NCI-H146 treated with DMSO at 0.1 percent for 48 hours (cell line): ENCODE results near the gene TMEM161B.
"Not testable (repeated sequence)": the region's sequence is repeated elsewhere in the genome, so short reads cannot be mapped to it uniquely, and the experiment has no call there.

Source experiments
- DNase-seq: peaks from one replicate; lab custom pipeline; 2025; ENCODE audit not compliant: unreplicated experiment; lab: John Stamatoyannopoulos, UW

TMEM161B gene

GRCh38 chr5:88250010-88250409 lies 18.6 kb downstream of the TMEM161B start:
- no peak for DNase-seq

GRCh38 chr5:88248743-88249540 lies 19.7 kb downstream of the TMEM161B start:
- DNase-seq = no peak

DNA sequence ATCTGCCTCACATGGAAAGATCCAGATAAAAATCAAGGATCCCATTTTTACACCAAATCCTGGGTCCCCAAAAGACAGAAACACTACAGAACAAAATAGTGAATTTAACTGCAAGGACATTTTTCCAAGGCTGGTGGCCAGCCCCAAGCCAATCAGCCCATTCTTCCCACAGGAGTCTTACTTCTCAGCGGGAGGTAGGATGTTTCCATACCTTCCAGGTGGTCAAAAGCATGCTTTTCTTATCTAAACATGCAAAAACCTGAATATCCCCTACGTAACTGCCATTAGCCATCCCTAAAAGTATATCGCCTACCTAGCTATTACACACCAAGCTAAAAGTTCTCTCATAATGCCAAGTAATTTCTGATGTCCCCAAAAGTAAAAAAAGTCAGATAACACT lies 20.6 kb downstream of the TMEM161B start:
- no peak for DNase-seq

DNA sequence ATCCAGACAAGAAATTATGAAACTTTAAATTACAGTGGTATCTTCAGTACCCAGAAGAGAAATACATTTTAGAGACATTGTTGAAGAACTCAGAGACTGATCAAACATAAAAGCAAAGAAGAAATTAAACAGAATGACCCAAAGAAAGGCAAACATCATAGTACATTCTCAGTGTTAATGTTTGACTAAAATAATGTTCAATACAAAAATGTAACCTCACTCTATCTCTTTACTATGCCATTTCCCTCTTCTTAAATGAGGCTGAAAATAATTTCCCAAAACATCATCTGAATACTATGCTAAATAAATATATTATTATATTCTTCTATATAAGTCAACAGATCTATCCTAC lies 22.8 kb downstream of the TMEM161B start:
- no peak for DNase-seq

DNA sequence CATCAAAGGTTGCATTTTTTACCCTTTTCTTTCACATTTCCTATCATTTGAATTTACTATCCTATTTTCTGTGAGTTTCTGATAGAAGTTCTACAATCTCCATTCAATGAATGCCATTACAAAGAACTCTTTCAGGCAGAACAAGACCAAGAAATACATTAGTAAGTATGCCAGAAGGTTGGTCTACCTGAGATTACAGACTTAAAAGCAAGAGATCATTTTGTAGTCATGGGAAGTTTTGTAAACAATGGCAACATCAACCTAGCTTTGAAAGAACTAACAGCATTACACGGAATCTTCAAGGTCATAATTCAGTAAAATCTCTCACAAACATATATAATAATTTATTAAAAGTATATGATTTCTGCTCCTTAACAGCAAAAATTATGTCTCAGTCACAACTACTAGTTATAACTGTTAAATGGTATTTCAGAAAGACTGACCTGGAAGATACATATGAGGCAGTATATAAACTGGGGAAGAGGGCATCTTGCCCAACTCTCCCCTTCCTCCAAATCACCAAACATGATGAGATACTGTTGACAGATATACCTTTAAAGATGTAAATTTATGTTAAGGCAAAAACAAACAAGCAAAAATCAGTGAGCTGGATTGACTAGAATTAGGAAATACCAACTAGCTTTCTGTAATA lies 23.3 kb downstream of the TMEM161B start:
- no peak for DNase-seq

DNA sequence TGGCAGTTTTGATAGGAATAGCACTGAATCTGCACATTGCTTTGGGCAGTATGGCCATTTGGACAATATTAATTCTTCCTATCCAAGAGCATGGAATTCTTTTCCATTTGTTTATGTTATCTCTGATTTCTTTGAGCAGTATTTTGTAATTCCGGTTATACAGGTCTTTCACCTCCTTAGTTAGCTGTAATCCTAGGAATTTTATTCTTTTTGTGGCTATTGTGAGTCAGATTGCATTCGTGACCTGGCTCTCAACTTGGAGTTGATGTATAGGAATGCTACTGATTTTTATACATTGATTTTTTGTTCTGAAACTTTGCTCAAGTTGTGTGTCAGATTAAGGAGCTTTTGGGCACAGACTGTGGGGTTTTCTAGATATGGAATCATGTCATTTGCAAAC lies 24.0 kb downstream of the TMEM161B start:
- no peak for DNase-seq

DNA sequence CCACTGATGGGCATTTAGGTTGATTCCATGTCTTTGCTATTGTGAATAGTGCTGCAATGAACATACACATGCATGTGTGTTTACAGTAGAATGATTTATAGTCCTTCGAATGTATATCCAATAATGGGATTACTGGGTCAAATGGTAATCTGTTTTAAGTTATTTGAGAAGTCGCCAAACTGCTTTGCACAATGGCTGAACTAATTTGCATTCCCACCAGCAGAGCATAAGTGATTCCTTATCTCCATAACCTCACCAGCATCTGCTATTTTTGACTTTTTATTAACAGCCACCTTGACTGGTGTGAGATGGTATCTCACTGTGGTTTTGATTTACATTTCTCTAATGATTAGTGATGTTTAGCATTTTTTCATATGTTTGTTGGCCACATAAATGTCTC lies 25.2 kb downstream of the TMEM161B start:
- peak; percentile 48 for DNase-seq

DNA sequence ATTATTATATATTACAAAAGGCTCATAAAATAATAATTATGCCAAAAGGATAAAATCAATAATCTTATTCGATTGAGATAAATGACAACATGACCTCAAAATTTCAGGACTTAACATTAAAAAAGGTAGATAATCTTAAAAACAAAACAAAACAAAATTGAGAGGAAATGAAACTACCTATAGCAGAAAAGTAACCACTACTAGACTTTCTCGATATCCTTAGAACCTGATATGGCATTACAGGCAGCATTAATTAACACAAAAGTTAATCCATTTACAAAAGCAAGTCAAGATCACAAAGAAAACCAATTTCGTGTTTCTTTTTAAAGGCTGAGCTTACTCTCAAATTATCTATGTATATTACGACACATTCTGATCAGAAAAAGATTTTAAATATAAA lies 29.9 kb downstream of the TMEM161B start:
- no peak for DNase-seq

DNA sequence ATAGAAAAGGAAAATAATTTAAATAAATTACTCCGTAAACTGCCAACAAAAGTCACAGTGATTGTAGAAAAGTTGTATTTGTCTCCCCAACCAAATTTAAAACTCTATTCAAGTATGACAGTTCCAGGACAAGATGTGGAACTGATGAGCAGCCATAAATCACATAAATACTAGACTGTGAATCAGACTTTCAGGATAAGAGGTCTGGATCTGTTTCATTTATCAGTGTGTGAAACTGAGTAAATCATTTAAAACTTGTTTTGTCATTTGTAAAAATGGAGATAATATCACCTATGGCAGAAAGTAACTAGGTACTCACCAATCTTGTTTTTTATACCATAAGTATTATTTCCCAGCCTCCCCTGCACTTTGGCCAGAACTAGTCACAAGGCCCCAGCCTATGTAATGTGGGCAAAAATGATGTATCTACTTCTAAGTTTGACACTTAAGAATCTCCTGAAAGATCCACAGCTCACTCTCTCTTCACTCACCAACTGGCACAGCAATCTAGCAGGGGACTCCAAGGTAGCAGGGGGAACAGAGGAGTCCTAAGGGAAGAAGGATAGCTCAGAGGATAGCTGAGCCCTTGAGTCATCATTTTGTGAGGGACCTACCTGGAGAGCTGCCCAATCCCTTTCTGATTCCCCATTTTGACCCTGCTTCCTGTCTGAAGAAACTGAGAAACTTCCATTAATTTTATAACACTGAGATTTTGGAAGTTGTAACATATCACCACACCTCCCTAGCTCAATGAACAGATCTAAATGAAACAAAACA lies 31.6 kb downstream of the TMEM161B start:
- no peak for DNase-seq

- no peak for DNase-seq
Measured at GRCh38 chr5:88235828-88236227, 32.8 kb downstream of the TMEM161B start.

- no peak for DNase-seq
Measured at GRCh38 chr5:88235346-88235745, 33.3 kb downstream of the TMEM161B start.

GRCh38 chr5:88230546-88231066 lies 38.0 kb downstream of the TMEM161B start:
- no peak for DNase-seq

DNA sequence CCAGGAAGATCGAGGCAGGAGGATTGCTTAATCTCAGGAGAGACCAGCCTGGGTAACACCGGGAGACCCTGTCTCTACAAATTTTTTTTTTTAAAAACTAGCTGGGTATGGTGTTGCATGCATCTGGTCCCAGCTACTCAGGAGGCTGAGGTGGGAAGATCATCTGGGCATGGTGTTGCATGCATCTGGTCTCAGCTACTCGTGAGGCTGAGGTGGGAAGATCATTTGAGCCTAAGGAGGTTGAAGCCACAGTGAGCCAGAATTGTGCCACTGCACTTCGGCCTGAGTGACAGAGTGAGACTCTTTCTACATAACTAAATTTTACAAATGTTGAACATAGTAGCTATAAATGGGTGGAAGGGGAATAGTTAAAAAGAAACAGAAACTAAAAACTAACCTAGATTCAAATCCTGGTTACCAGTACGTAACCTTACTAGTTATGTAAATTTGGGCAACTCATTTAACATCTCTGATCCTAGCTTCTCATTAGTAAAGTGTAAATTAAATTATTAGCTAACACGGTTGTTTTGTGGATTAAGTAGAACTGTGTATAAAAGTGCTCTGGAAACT lies 41.7 kb downstream of the TMEM161B start:
- no peak for DNase-seq

DNA sequence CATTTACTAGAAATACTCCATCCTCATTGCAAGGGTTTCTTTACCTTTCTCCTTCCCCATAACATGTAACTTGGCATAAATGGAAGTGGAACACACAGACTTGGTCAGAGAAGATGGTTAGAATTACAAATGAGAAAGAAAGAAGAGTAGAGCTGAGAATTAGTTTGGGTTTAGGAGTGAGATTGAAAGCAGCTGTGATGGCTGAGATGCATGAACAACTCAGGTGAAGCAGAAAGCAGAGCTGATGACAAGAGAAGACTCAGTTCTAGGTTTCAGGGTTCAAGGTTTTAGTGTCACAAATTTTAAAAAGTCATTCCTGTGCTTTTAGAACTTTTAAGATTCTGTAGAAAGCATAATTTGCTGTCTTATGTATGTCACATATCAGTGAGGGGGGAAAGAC lies 54.0 kb downstream of the TMEM161B start:
- no peak for DNase-seq

- DNase-seq = no peak
Measured at GRCh38 chr5:88207575-88207974, 61.1 kb downstream of the TMEM161B start.

DNA sequence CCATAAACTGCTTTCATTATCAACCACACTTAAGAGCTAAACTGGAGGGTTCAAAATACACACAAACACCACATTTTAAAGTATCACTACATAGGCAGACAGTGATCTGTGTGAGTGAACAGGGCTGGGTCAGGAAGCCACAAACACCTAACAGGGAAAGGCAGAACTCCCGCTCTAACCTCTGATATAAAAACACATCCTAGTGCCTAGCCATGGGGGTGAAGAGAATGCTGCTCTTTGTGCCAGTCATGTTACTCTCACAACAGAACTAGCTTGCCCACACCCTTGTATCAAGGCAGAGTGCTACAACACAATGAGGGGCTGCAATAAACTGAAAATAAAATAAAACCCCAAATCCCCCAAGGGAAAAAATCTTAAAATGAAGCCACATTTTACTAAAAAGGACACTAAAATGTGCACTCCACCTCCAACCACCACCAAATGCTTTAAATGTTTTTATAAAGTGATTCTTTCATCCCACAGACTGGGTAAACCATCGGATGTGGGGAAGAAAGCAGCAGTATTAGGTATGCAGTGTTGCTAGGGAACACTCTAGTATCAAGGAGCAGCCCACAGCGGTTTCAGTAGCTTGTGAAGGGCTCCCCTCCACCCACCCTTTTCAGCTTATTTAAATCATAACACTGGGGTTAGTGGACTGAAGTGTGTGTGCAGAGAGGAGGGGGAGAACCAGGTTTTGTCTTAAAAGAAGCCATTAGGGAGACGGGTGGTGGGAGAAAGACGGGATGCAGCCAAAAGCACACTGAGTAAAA lies 64.5 kb downstream of the TMEM161B start:
- DNase-seq = no peak

- no peak for DNase-seq
Measured at GRCh38 chr5:88195636-88196035, 73.0 kb downstream of the TMEM161B start.

DNA sequence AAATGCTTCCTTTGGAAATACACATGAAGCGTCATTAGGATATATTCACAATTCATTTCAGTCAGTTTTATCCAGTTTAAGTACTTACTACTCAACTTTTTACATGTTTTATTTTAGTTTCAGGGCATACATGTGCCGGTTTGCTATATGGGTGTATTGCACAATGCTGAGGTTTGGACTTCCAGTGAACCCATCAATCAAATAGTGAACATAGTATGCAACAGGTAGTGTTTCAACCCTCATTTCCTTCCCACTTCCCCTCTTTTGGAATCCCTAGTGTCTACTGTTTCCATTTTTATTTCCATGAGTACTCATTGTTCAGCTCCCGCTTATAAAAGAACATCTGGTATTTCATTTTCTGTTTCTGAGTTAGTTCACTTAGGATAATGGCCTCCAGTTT lies 74.7 kb downstream of the TMEM161B start:
- no peak for DNase-seq

DNA sequence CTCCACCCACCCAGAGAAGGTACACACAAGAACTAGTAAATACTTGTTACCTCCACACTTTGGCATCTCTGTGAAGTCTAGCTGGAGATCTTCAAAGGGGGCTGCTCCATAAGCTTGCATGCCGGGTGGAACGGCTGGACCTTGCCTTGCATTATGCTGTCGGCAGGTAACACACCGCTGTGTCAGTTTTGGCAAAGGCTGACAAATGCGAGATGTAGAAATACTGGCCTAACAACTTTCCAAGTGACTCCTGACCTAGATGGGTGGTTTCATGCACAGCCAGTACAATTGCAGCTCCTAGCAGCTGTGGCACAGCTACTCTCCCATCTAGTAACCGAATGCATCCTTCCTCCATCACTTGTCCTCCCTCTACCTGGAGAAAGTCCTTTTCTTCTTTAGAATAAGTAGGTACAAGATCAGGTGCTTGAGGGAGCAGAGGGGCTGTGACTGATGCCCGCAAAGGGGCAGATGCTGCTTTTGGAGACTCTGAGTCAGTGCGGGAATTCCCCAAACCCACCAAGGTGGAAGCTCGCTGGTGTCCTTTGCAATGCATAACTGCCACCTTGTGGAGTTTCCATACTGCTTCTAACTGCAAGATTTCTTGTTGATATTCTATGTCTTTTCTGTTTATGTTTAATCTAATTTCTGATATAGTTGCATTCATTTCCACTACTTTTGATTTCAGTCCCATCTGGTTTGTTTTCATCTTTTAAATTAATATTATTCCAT lies 78.4 kb downstream of the TMEM161B start:
- DNase-seq = no peak

DNA sequence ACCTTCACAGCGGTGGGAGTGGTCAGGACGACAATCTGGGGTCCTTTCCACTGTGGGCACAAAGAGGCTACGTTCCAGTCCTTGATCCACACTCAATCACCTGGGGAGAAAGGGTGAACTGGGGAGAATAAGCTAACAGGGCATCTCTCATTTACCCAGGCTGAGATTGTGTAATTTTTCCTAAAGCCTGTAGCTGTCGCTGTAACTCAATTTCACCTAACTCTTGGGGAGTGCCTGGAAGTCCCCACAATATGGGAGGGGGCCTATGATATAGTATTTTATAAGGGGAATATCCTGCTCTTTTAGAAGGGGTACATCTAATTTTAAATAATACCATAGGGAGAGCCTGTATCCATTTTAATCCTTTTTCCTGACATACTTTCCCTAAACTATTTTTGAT lies 79.2 kb downstream of the TMEM161B start:
- not testable (repeated sequence) for DNase-seq
